Panc1 (cell line): ENCODE measurements around the gene KLHL26. TPM values are rescaled to one million over a fixed set of nuclear protein-coding genes. Genes with fewer than 3 reads are reported as not detected.
"Not testable (repeated sequence)": the region's sequence is repeated elsewhere in the genome, so short reads cannot be mapped to it uniquely, and the experiment has no call there.

Source experiments
- ATAC-seq: fragments of 200-7000 bp; cut with Tn5 transposase; 2 replicates; pipeline ENCODE4 v1.9.1; 2020; ENCODE audit warnings: mild to moderate bottlenecking, moderate library complexity
- BruUV-seq: library from RNA; stranded (reverse); fragments of 400-500 nt; replicated peaks from 2 replicates; lab custom pipeline; 2021; lab: Mats Ljungman, UMichigan
- CTCF ChIA-PET: fragments of 300-600 bp; sonication (Branson Sonifier 250); formaldehyde crosslinking; loops from one replicate; lab custom pipeline; 2022; ENCODE audit warnings: antibody characterized with exemption; lab: Charles Lee
- POLR2A ChIA-PET: fragments of 300-600 bp; sonication (Branson Sonifier 250); formaldehyde crosslinking; loops from one replicate; lab custom pipeline; 2022; ENCODE audit warnings: antibody characterized with exemption; lab: Charles Lee
- DNase-seq: peaks from one replicate; pipeline ENCODE4 v3.0.0-alpha.2; 2010; ENCODE audit warnings: low read depth, low spot score
- H3K27ac ChIP-seq: 2 replicates; pipeline ENCODE4 v1.5.1; 2011; ENCODE audit warnings: mild to moderate bottlenecking, low read length, inconsistent platforms
- H3K27me3 ChIP-seq: fragments of 200-500 bp; sonication (Bioruptor generic); 2 replicates; pipeline ENCODE4 v1.6.0; 2014; ENCODE audit warnings: low read length, inconsistent platforms; ENCODE audit not compliant: control insufficient read depth, insufficient read depth
- H3K36me3 ChIP-seq: fragments of 200-500 bp; sonication (Bioruptor generic); 2 replicates; pipeline ENCODE4 v1.5.1; 2014; ENCODE audit warnings: inconsistent platforms, mild to moderate bottlenecking, low read length, moderate library complexity; ENCODE audit not compliant: control insufficient read depth, insufficient read depth
- H3K4me1 ChIP-seq: 2 replicates; pipeline ENCODE4 v1.5.1; 2011; ENCODE audit warnings: inconsistent platforms, mild to moderate bottlenecking, low read length, moderate library complexity; ENCODE audit not compliant: control insufficient read depth, insufficient read depth
- H3K4me3 ChIP-seq, 2 experiments: 2 replicates each; pipeline ENCODE4 v1.5.1; 2011 to 2012; ENCODE audit warnings: low read depth in 2 of 2, low read length in 2 of 2, mild to moderate bottlenecking in 2 of 2, inconsistent platforms in 1 of 2, moderate library complexity in 1 of 2
- H3K9me3 ChIP-seq: fragments of 200-500 bp; sonication (Bioruptor generic); 2 replicates; pipeline ENCODE4 v1.5.1; 2014; ENCODE audit warnings: low read depth, mild to moderate bottlenecking, inconsistent platforms, low read length, moderate library complexity; ENCODE audit not compliant: control insufficient read depth, insufficient read depth
- CTCF ChIP-seq: fragments of 450-650 bp; IDR thresholded peaks from 2 replicates; pipeline ENCODE4 v1.5.1; 2017; ENCODE audit warnings: mild to moderate bottlenecking
- POLR2AphosphoS5 ChIP-seq: IDR thresholded peaks from 2 replicates; pipeline ENCODE4 v1.6.1; 2012; ENCODE audit warnings: mild to moderate bottlenecking, low read depth, low read length, moderate library complexity
- SIN3A ChIP-seq: IDR thresholded peaks from 2 replicates; pipeline ENCODE4 v1.6.1; 2012; ENCODE audit warnings: low read depth, mild to moderate bottlenecking, low read length, moderate library complexity, borderline replicate concordance; ENCODE audit not compliant: insufficient read depth
- TCF7L2 ChIP-seq: IDR thresholded peaks from 2 replicates; pipeline ENCODE4 v1.6.1; 2011; ENCODE audit warnings: mild to moderate bottlenecking, low read depth, low read length, inconsistent platforms
- in situ Hi-C: cut with HindIII; loops from 2 replicates; pipeline ENCODE4 v1.10.0; 2016; ENCODE audit warnings: low sequenced_read_pairs, low pct_unique_long_range_greater_than_20kb
- intact Hi-C: fragments of 100-400 bp; cut with micrococcal nuclease; formaldehyde crosslinking; loops from one replicate; pipeline ENCODE4 v1.10.0; 2022; ENCODE audit not compliant: unreplicated experiment
- total RNA-seq: library from RNA; stranded (reverse); gene quantifications from one replicate; pipeline ENCODE4 v1.2.1, GENCODE V29; 2021; ENCODE audit not compliant: unreplicated experiment
- TF ChIP-seq, protein P1 (sequence below), 2 experiments: IDR thresholded peaks; 2 replicates each; pipeline ENCODE4 v1.6.1; 2011 to 2012; ENCODE audit warnings: low read depth in 2 of 2, control low read depth in 1 of 2, low read length in 1 of 2, mild to moderate bottlenecking in 1 of 2, moderate library complexity in 1 of 2; ENCODE audit not compliant: insufficient read depth in 1 of 2

Gene KLHL26
- total RNA-seq, 1 experiment from 2014 or later: 4.4 TPM

DNA sequence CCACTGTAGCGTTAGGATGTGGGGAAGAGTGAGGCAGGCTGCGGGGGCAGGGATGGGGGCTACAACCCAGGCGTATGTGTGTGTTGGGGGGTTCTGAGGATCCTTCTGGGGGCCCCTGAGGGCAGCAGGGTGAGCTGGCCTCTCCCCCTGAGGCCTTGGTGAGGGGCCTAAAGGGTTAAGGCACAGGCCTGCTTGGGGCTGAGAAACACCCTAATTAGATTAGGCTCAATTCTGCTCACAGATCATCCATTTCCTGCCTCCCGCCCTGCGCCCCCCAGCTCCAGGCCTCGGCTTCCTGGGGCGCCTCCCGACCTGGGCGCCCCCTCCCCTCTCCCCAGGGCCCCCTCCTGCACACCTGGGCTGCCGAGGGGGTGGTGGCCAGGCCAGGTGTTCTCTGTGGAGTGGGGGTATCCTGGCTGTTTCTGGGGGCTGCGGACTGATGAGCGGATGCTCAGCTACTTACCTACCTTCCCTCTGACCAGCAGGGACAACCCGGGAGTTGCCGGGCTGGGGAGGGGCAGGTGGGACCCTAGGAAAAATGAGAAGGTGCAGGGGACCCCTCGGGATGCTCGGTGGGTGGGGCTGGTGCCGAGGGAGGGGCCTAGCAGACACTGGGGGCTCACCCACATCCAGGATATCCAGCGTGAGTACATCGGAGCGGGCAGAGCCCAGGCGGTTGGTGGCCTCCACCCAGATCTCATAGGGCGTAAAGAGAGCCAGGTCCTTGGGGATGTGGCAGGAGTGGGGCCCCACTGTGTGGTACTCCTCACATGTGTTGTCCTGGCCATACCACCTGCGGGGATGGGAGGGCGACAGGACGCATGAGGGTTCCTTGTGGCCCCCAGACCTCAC is 38.8 kb upstream of the KLHL26 start:
- H3K36me3 ChIP-seq: no peaks in the 10 kb centered on the region
- CTCF ChIA-PET: no interaction called here
- no peak for ATAC-seq
- POLR2A ChIA-PET: no interaction called here
- H3K4me3 ChIP-seq: no peak overlapping the region
- in situ Hi-C loops: no loop called here
- no TSS peak for BruUV-seq
- H3K27ac ChIP-seq: no peak overlapping the region
- intact Hi-C loops: loop anchor here (10.0 kb wide), 1 partner anchor 77 kb away; no protein-coding TSS in a partner anchor
- no peak for DNase-seq
- no peaks in the 10 kb centered on the region for H3K4me1 ChIP-seq
- TF ChIP-seq SIN3A: no peak
- TF ChIP-seq TCF7L2: no peak
- TF ChIP-seq, protein P1, sequence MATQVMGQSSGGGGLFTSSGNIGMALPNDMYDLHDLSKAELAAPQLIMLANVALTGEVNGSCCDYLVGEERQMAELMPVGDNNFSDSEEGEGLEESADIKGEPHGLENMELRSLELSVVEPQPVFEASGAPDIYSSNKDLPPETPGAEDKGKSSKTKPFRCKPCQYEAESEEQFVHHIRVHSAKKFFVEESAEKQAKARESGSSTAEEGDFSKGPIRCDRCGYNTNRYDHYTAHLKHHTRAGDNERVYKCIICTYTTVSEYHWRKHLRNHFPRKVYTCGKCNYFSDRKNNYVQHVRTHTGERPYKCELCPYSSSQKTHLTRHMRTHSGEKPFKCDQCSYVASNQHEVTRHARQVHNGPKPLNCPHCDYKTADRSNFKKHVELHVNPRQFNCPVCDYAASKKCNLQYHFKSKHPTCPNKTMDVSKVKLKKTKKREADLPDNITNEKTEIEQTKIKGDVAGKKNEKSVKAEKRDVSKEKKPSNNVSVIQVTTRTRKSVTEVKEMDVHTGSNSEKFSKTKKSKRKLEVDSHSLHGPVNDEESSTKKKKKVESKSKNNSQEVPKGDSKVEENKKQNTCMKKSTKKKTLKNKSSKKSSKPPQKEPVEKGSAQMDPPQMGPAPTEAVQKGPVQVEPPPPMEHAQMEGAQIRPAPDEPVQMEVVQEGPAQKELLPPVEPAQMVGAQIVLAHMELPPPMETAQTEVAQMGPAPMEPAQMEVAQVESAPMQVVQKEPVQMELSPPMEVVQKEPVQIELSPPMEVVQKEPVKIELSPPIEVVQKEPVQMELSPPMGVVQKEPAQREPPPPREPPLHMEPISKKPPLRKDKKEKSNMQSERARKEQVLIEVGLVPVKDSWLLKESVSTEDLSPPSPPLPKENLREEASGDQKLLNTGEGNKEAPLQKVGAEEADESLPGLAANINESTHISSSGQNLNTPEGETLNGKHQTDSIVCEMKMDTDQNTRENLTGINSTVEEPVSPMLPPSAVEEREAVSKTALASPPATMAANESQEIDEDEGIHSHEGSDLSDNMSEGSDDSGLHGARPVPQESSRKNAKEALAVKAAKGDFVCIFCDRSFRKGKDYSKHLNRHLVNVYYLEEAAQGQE (IDR thresholded peaks at IDR 0.05; ENCODE audit: insufficient read depth in 1 of 2, low read depth in 2 of 2, low read length in 1 of 2): no peak
- no peak for TF ChIP-seq POLR2AphosphoS5
- TF ChIP-seq CTCF: no peak
- H3K27me3 ChIP-seq: no peaks in the 10 kb centered on the region
- no peaks in the 10 kb centered on the region for H3K9me3 ChIP-seq

- Histone ChIP-seq H3K9me3 (no peaks in the 10 kb centered on the region), H3K27ac (no peak overlapping the region), H3K27me3 (no peaks in the 10 kb centered on the region), H3K4me3 (no peak overlapping the region), H3K4me1 (peaks cover 2% of the 10 kb centered on the region; the same call in 1 of the 2 replicates), H3K36me3 (no peaks in the 10 kb centered on the region)
- no TSS peak for BruUV-seq
- ATAC-seq (no peak), DNase-seq (no peak)
- intact Hi-C loops (loop anchor here (10.0 kb wide), 1 partner anchor 75 kb away; no protein-coding TSS in a partner anchor), in situ Hi-C loops (no loop called here)
- no peak for TF ChIP-seq CTCF
- no peak for TF ChIP-seq POLR2AphosphoS5
- no peak for TF ChIP-seq TCF7L2
- TF ChIP-seq, protein P1 (IDR thresholded peaks at IDR 0.05; ENCODE audit: insufficient read depth in 1 of 2, low read depth in 2 of 2, low read length in 1 of 2): no peak
- TF ChIP-seq SIN3A: no peak
- ChIA-PET POLR2A (no interaction called here), CTCF (no interaction called here)
These were observed 37.3 kb upstream of the KLHL26 start for GRCh38 chr19:18599485-18599884.

- ATAC-seq, intact Hi-C loops, H3K27me3 ChIP-seq, H3K4me1 ChIP-seq, POLR2A ChIA-PET, H3K27ac ChIP-seq, BruUV-seq, H3K4me3 ChIP-seq, DNase-seq, H3K36me3 ChIP-seq, in situ Hi-C loops, H3K9me3 ChIP-seq: not testable (repeated sequence)
- CTCF ChIA-PET: interaction anchor here (1.0 kb wide), 1 partner anchor 72 kb away, joined by 7 read pairs; no protein-coding TSS in a partner anchor
These were observed 36.0 kb upstream of the KLHL26 start for GRCh38 chr19:18600692-18601397.
